ENCODE data around the gene SEPTIN8. TPM values are rescaled to one million over a fixed set of nuclear protein-coding genes. Genes with fewer than 3 reads are reported as not detected.
A peak's percentile ranks its signal among the peaks of the same experiment; 100 is the strongest.

SEPTIN8 gene
- total and polyA plus RNA-seq, 2 of the 8 experiments (the other 6 are each of a cell fraction or from before 2014, with no cell fraction given) = 21.2 to 33.0 TPM

DNA sequence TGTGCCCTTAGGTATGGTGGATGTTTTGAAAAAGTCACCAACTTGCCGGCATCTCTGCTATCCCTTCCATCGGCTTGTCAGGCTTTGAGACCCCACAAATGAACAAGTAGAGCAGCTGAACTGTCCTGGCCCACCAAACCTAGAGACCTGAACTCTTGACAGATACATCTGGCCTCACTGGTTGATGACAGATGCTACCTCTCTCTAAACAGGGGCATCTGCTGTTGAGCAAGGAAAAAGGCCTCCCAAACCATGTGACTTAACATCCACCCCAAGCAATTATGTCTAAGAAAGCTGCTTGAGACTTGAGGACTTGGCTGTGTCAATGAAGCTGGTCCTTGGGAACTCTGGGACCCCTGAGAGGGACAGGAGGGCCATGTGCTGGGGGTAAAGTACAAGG is 27.5 kb downstream of the SEPTIN8 start:
- H3K9ac ChIP-seq (replicated peaks in 1 of 4; ENCODE audit: extremely low read depth in 1 of 4, low read depth in 3 of 4, low read length in 3 of 4) = no peak overlapping the region
- FAIRE-seq (no peak), DNase-seq (ENCODE audit: low read depth in 1 of 2, low spot score in 2 of 2) (peak in 1 of 2 experiments; percentile 26)
- 0 out of 2 replicates have a peak overlapping the region, but pooled peaks have one; percentile 47 for H2AK5ac ChIP-seq (ENCODE audit: low read depth, low read length)
- no peaks in the 10 kb centered on the region for H3K9me3 ChIP-seq (ENCODE audit: insufficient read depth in 2 of 2, low read depth in 1 of 2, low read length in 1 of 2)
- no peak overlapping the region for H4K91ac ChIP-seq (replicated peaks; ENCODE audit: insufficient read length, low read length)
- H2BK20ac ChIP-seq (ENCODE audit: low read length) = no peak overlapping the region
- no peak overlapping the region for H3K4me2 ChIP-seq (ENCODE audit: insufficient read depth in 1 of 2, low read depth in 2 of 2, low read length in 2 of 2)
- H3K36me3 ChIP-seq (ENCODE audit: control insufficient read depth in 2 of 4, insufficient read depth in 4 of 4, low read length in 3 of 4) = peaks cover 0 to 7% (median 0%) of the 10 kb centered on the region in 4 experiments; a peak in 1 of 8 replicates
- no peak overlapping the region for H3K18ac ChIP-seq (ENCODE audit: extremely low read depth, low read length)
- POLR2A ChIA-PET (ENCODE audit: partially characterized antibody) = no interaction called here
- H4K5ac ChIP-seq (ENCODE audit: insufficient read length, low read depth, low read length) = no peak overlapping the region
- H3K79me2 ChIP-seq (ENCODE audit: control insufficient read depth in 1 of 2, insufficient read depth in 2 of 2, low read length in 2 of 2) = no peaks in the 10 kb centered on the region
- peaks cover 0 to 7% (median 1%) of the 10 kb centered on the region in 4 experiments; a peak in 3 of 7 replicates for H3K4me1 ChIP-seq (replicated peaks in 1 of 4; ENCODE audit: control insufficient read depth in 3 of 4, insufficient read depth in 4 of 4, low read length in 3 of 4)
- no peak overlapping the region for H3K27ac ChIP-seq (ENCODE audit: low read depth, low read length)
- no peak overlapping the region for H2BK5ac ChIP-seq (ENCODE audit: low read depth, low read length)
- no peak for TF ChIP-seq CBX5 (IDR thresholded peaks at IDR 0.05; ENCODE audit: low read depth, low read length)
- no peak for TF ChIP-seq EZH2 (IDR thresholded peaks at IDR 0.05; ENCODE audit: low read depth, low read length, severe bottlenecking)
- no peak for TF ChIP-seq TEAD4 (IDR thresholded peaks at IDR 0.05; ENCODE audit: low read depth, low read length)
- H3K4ac ChIP-seq (replicated peaks; ENCODE audit: insufficient read length, low read depth, low read length) = no peak overlapping the region
- peaks cover 23 to 45% (median 36%) of the 10 kb centered on the region in 4 experiments for H3K27me3 ChIP-seq (replicated peaks in 1 of 4; ENCODE audit: control insufficient read depth in 3 of 4, extremely low read depth in 1 of 4, insufficient read depth in 3 of 4, low read length in 3 of 4)
- no peak overlapping the region for H3K4me3 ChIP-seq (ENCODE audit: extremely low read depth in 1 of 4, insufficient read depth in 2 of 4, low read depth in 3 of 4, low read length in 4 of 4)
- peaks cover 7% of the 10 kb centered on the region; the same call in 1 of the 2 replicates for H3K23me2 ChIP-seq (ENCODE audit: low read depth, low read length)
- H3K23ac ChIP-seq (ENCODE audit: insufficient read length) = no peak overlapping the region
- no peak overlapping the region for H2BK15ac ChIP-seq (ENCODE audit: low read length)
- no peak overlapping the region for H2AFZ ChIP-seq (ENCODE audit: low read length)
- CTCF ChIA-PET (ENCODE audit: partially characterized antibody) = interaction anchor here (1.1 to 18.2 kb wide), 5 partner anchors 12 to 321 kb away, joined by 3 to 322 read pairs (median 5); partner anchors contain the start of genes KIF3A and SHROOM1
- peaks cover 0 to 2% of the 10 kb centered on the region in 2 experiments for H4K20me1 ChIP-seq (replicated peaks in 1 of 2; ENCODE audit: control insufficient read depth in 1 of 2, insufficient read depth in 2 of 2, low read length in 2 of 2)
- 87% methylated on average over 2 of the region's 2 CpGs; no CpG with 5 or more reads in 1 of the 2 experiments for WGBS, 2 experiments (ENCODE audit: extremely low coverage in 1 of 2, insufficient coverage in 1 of 2, insufficient read length in 1 of 2, insufficient replicate concordance in 2 of 2, low coverage in 1 of 2, low lambda C conversion rate in 2 of 2, missing lambda C conversion rate in 1 of 2)
- no peak overlapping the region for H2BK12ac ChIP-seq (ENCODE audit: low read depth, low read length)
- H3K14ac ChIP-seq (ENCODE audit: insufficient read length) = no peak overlapping the region
- H2BK120ac ChIP-seq (replicated peaks; ENCODE audit: low read depth, low read length) = no peak overlapping the region
- H4K8ac ChIP-seq (ENCODE audit: extremely low read depth, insufficient read depth, low read length) = no peak overlapping the region
- no peaks in the 10 kb centered on the region for H3K79me1 ChIP-seq (ENCODE audit: low read depth, low read length)
- no peak overlapping the region for H3K56ac ChIP-seq (replicated peaks; ENCODE audit: insufficient read length, low read depth, low read length)

Data from H1 (cell line).